Iris pigment epithelial cell (primary cell): ENCODE measurements around the gene BANF2.
A peak's percentile ranks its signal among the peaks of the same experiment; 100 is the strongest.
"Not testable (repeated sequence)": the region's sequence is repeated elsewhere in the genome, so short reads cannot be mapped to it uniquely, and the experiment has no call there.

Experiments
- DNase-seq: peaks from one replicate; pipeline ENCODE4 v3.0.0-alpha.2; 2011; ENCODE audit warnings: low read depth

BANF2 gene

GRCh38 chr20:17766226-17766625 is 66.5 kb downstream of the BANF2 start:
- no peak for DNase-seq

- no peak for DNase-seq
These were observed 67.9 kb downstream of the BANF2 start for GRCh38 chr20:17767624-17768023.

GRCh38 chr20:17768271-17768670 is 68.5 kb downstream of the BANF2 start:
- peak; percentile 8 for DNase-seq

GRCh38 chr20:17769716-17770115 is 70.0 kb downstream of the BANF2 start:
- not testable (repeated sequence) for DNase-seq

- no peak for DNase-seq
These were observed 71.6 kb downstream of the BANF2 start for GRCh38 chr20:17771206-17772004.

- DNase-seq: no peak
These were observed 72.2 kb downstream of the BANF2 start for GRCh38 chr20:17772005-17772343.

- no peak for DNase-seq
These were observed 73.9 kb downstream of the BANF2 start for GRCh38 chr20:17773619-17774018.

- no peak for DNase-seq
These were observed 75.8 kb downstream of the BANF2 start for GRCh38 chr20:17775600-17775999.

- no peak for DNase-seq
These were observed 76.8 kb downstream of the BANF2 start for GRCh38 chr20:17776551-17776950.

GRCh38 chr20:17779011-17779410 is 79.2 kb downstream of the BANF2 start:
- not testable (repeated sequence) for DNase-seq

- DNase-seq: no peak
These were observed 83.0 kb downstream of the BANF2 start for GRCh38 chr20:17782768-17783167.

- no peak for DNase-seq
These were observed 83.9 kb downstream of the BANF2 start for GRCh38 chr20:17783671-17784070.

GRCh38 chr20:17785007-17785406 is 85.2 kb downstream of the BANF2 start:
- DNase-seq: no peak
